ENCODE measurements around the gene SNRNP200. TPM values are rescaled to one million over a fixed set of nuclear protein-coding genes. Genes with fewer than 3 reads are reported as not detected.
"Not testable (repeated sequence)": the region's sequence is repeated elsewhere in the genome, so short reads cannot be mapped to it uniquely, and the experiment has no call there.

The SNRNP200 gene
- total RNA-seq, 1 donor from 2014 or later, result 191 TPM

DNA sequence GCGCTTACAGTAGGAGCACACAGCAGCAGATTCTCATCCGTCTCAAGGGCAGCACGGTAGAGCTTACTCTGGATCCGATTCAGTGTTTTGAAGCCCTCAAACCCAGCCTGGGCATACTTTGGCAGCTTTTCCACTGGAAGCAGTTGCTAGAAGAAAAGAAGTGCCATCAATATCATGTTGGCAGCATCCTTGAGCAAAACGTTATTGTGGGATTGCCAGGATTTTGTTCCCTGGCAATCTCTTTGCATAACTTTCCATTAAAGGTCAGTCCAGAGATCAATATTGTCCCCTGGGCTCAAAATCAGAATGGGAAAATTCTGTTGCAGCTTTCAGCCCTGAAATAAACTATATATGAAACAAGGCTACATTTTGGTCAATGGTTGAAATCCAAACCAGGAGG is 8.4 kb downstream of the SNRNP200 start:
- H3K36me3 Mint-ChIP-seq (ENCODE audit: low read depth), result peaks cover 88% of the 10 kb centered on the region
- H3K4me3 Mint-ChIP-seq (ENCODE audit: low read depth), result no peak overlapping the region
- H3K27me3 Mint-ChIP-seq (ENCODE audit: low read depth), result no peaks in the 10 kb centered on the region
- no peaks in the 10 kb centered on the region for H3K9me3 Mint-ChIP-seq
- peaks cover 10% of the 10 kb centered on the region for H3K4me1 Mint-ChIP-seq (ENCODE audit: low read depth)
- no peak overlapping the region for H3K27ac Mint-ChIP-seq
- no peak for DNase-seq (ENCODE audit: low spot score)
- intact Hi-C loops (cut with micrococcal nuclease), result no loop called here

DNA sequence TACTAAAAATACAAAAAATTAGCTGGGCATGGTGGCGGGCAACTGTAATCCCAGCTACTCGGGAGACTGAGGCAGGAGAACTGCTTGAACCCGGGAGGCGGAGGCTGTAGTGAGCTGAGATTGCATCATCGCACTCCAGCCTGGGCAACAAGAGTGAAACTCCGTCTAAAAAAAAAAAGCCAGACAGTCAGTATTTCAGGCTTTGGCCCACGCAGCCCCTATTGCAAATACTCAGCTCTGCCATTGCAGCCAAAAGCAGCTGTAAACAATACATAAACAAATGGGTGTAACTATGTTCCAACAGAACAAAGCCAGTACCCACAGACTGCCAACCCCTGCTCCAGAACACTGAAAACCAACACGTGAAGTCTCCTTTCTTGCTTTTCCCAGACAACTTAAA is 11.1 kb downstream of the SNRNP200 start:
- H3K4me1 Mint-ChIP-seq (ENCODE audit: low read depth); intact Hi-C loops (cut with micrococcal nuclease); H3K27ac Mint-ChIP-seq; H3K27me3 Mint-ChIP-seq (ENCODE audit: low read depth); H3K4me3 Mint-ChIP-seq (ENCODE audit: low read depth); DNase-seq (ENCODE audit: low spot score); H3K9me3 Mint-ChIP-seq: not testable (repeated sequence)
- peaks cover 93% of the 10 kb centered on the region for H3K36me3 Mint-ChIP-seq (ENCODE audit: low read depth)

DNA sequence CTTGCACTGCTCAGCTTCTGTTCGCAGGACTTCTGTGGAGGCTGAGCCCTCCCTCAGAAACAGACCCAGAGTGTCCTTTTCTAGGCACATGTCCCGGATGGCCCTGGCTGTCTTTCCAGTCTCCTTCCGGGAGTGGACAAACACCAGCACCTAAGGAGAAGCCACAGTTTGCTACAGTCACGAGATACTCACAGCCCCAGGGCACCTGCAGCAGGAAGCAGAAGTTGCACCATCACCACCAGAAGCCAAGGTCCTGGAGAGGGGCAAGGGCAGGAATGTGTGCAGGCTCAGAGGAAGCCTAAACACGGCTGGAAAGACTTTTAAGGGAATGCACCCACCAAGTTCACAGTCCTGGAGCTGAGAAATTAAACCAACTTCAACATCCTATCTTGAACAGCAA is 13.6 kb downstream of the SNRNP200 start:
- Mint-ChIP-seq H3K4me1 (ENCODE audit: low read depth) (no peaks in the 10 kb centered on the region), H3K27me3 (ENCODE audit: low read depth) (no peaks in the 10 kb centered on the region), H3K36me3 (ENCODE audit: low read depth) (peaks cover 93% of the 10 kb centered on the region), H3K4me3 (ENCODE audit: low read depth) (no peak overlapping the region), H3K9me3 (no peaks in the 10 kb centered on the region), H3K27ac (no peak overlapping the region)
- intact Hi-C loops (cut with micrococcal nuclease), result no loop called here
- DNase-seq (ENCODE audit: low spot score), result no peak

DNA sequence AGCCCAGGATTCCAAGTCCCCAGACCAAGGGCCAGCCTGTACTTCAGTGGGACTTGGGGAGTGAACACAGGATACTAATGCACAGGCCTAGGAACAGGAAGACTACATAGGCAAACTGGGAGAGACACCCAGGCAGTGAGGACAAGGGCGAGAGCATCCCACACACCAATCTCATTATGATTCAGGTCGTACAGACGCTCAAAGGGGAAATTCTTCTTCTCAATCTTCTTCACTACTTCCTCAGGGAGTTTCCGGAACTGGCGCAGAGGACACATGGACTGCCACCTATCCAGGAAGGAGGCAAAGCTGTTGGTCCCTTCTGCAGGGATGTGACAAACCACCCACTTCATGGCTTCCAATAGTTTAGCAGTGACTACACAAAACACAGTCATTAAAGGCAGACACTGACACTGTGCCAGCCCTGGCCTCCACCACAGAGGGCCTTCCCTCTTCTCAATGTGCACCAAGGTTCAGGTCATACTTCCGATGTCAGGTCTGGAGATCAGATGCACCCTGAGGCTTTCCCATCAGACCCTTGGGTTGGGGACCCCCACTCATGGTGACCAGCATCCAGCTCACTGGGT is 18.0 kb downstream of the SNRNP200 start:
- Mint-ChIP-seq H3K27ac (no peak overlapping the region), H3K4me3 (ENCODE audit: low read depth) (no peak overlapping the region), H3K4me1 (ENCODE audit: low read depth) (no peaks in the 10 kb centered on the region), H3K36me3 (ENCODE audit: low read depth) (peaks cover 92% of the 10 kb centered on the region), H3K27me3 (ENCODE audit: low read depth) (no peaks in the 10 kb centered on the region), H3K9me3 (no peaks in the 10 kb centered on the region)
- DNase-seq (ENCODE audit: low spot score), result no peak
- intact Hi-C loops (cut with micrococcal nuclease), result no loop called here

DNA sequence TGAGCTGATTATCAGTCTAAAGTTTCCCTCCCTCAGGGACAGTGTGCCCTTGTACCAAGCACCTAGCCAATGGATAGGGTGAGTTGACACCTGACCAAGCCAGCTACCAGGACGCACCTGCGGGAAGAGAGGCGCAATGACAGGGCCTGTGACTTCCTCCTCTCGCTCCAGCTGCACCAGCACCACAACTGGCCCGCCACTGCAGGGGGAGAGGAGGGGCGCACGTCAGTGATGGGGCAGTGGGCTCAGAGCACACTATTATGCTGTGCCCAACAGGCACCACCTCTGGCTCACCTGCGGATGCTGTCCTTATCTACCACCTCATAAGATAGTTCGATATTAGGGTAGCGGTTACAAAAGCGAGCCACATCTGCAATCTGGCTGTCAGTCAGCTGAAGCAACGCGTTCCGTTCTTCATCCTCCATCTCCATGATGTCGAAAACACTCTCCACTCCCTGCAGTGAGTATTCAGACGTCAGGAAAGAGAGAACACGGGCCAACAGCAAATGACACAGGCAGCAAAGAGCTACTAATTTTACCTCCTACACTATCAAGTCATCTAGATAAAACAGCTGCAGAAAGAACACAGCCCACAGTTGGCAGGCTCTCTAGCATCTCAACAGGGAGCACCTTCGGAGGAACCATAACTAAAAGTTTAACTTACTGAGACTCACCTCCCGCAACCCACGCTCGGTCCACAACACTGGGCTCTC is 28.4 kb downstream of the SNRNP200 start:
- no peak overlapping the region for H3K27ac Mint-ChIP-seq
- H3K9me3 Mint-ChIP-seq, result no peaks in the 10 kb centered on the region
- H3K36me3 Mint-ChIP-seq (ENCODE audit: low read depth), result peaks cover 80% of the 10 kb centered on the region
- no peaks in the 10 kb centered on the region for H3K4me1 Mint-ChIP-seq (ENCODE audit: low read depth)
- no peak overlapping the region for H3K4me3 Mint-ChIP-seq (ENCODE audit: low read depth)
- intact Hi-C loops (cut with micrococcal nuclease), result no loop called here
- DNase-seq (ENCODE audit: low spot score), result no peak
- no peaks in the 10 kb centered on the region for H3K27me3 Mint-ChIP-seq (ENCODE audit: low read depth)

DNA sequence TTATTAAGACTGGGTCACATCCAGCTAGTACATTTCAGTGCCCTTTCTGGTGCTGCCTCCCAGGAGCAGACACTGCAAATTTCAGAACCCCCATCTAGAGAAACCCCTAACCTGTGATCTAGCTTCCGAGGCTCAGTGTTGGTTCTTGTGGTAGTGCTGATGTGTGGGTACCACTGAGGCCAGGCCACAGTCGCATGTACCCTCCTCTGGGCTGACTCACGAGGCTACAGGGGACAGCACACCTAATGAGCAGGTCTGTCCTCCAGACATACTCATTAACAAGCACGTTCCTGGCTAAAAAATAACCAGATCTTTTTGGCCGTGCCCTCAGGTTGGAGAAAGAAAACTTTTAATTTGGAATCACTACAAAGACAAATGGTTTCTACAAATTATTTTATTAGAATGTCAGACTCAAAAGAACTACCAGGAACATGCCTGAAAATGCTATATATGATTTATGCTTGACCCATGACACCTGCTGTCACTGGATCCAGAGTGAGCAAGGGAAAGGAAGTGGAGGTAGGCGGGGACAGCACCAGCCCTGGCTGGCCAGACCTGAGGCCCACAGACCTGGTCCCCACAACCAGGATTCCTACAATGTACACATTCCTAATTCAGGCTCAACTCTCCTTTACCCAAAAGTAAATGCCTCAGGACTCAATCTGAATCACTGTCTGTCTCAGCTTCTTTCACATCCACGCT is 30.8 kb downstream of the SNRNP200 start:
- peaks cover 87% of the 10 kb centered on the region for H3K36me3 Mint-ChIP-seq (ENCODE audit: low read depth)
- peak overlapping the region; percentile 25 for H3K27ac Mint-ChIP-seq
- DNase-seq (ENCODE audit: low spot score), result no peak
- intact Hi-C loops (cut with micrococcal nuclease), result no loop called here
- no peaks in the 10 kb centered on the region for H3K4me1 Mint-ChIP-seq (ENCODE audit: low read depth)
- no peaks in the 10 kb centered on the region for H3K9me3 Mint-ChIP-seq
- no peaks in the 10 kb centered on the region for H3K27me3 Mint-ChIP-seq (ENCODE audit: low read depth)
- H3K4me3 Mint-ChIP-seq (ENCODE audit: low read depth), result no peak overlapping the region

DNA sequence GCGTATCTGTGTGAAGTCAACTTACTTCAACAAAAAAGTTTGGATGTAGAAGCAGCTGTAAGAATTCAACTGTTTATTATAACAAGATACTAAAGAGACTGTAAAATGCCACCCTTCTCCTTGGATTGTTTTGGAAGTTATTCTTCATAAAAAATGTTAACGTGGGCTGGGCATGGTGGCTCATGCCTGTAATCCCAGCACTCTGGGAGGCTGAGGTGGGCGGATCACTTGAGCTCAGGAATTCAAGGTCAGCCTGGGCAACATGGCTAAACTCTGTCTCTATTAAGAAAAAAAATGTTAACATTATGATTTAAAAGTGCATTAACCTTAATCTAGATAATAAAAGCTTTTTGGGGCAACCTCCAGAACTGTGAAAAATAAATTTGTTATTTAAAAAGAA is 31.6 kb downstream of the SNRNP200 start:
- no peak for DNase-seq (ENCODE audit: low spot score)
- Mint-ChIP-seq H3K36me3 (ENCODE audit: low read depth) (peaks cover 87% of the 10 kb centered on the region), H3K27ac (no peak overlapping the region), H3K9me3 (no peaks in the 10 kb centered on the region), H3K4me3 (ENCODE audit: low read depth) (no peak overlapping the region), H3K4me1 (ENCODE audit: low read depth) (peaks cover 1% of the 10 kb centered on the region), H3K27me3 (ENCODE audit: low read depth) (no peaks in the 10 kb centered on the region)
- intact Hi-C loops (cut with micrococcal nuclease), result no loop called here

DNA sequence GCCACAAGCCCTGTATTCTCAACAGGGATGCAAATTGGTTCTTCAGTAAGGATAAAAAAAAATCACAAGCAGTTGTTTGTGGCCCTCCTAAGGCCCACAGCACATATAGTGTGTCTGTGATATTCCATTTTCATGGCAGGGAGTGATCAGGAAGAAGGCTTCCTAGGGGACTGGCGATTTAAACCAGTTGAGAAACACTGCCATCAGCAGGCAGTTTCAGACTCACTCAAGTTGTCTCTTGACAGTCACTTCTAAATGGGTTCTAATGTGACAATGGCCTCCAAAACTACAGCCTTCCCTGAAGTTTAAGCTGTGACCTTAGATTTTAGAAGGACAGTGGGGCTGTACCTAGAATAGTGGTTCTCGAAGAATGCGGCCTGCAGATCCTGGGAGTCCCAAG is 33.4 kb downstream of the SNRNP200 start:
- H3K4me3 Mint-ChIP-seq (ENCODE audit: low read depth), result no peak overlapping the region
- H3K27me3 Mint-ChIP-seq (ENCODE audit: low read depth), result no peaks in the 10 kb centered on the region
- intact Hi-C loops (cut with micrococcal nuclease), result no loop called here
- H3K4me1 Mint-ChIP-seq (ENCODE audit: low read depth), result peaks cover 12% of the 10 kb centered on the region
- no peaks in the 10 kb centered on the region for H3K9me3 Mint-ChIP-seq
- DNase-seq (ENCODE audit: low spot score), result no peak
- H3K36me3 Mint-ChIP-seq (ENCODE audit: low read depth), result peaks cover 85% of the 10 kb centered on the region
- H3K27ac Mint-ChIP-seq, result no peak overlapping the region

DNA sequence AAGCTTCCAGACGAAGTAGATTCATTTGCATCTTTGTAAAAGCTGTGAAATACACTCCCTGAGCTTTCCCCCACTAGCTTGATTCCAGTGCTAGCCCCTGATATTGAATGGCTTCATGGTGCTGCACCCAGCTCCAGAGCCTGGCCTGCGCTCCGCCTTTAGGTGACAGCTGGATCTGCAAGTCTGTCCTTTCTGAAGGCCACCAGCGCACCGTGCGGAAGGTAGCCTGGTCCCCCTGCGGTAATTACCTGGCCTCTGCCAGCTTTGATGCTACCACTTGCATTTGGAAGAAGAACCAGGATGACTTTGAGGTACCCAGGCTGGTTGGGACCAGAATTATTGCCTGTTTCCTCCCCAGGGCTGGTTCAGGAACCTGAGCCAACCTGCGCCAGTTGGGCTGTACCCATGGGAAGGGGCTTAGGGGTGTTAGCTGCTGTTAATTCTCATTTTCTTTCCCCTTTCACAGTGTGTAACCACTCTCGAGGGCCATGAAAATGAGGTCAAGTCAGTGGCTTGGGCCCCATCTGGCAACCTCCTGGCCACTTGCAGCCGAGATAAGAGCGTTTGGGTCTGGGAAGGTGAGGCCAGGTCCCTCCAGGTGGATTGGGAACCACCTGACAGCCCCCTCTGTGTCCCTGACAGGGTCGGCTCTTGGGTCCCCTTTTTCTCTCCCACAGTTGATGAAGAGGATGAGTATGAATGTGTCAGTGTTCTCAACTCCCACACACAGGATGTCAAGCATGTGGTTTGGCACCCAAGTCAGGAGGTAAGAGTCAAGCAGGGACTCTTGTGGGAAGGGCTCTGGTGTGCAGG is 38.0 kb downstream of the SNRNP200 start:
- Mint-ChIP-seq H3K27me3 (ENCODE audit: low read depth) (no peaks in the 10 kb centered on the region), H3K4me3 (ENCODE audit: low read depth) (peak overlapping the region; percentile 100), H3K36me3 (ENCODE audit: low read depth) (peaks cover 63% of the 10 kb centered on the region), H3K4me1 (ENCODE audit: low read depth) (peaks cover 30% of the 10 kb centered on the region), H3K9me3 (no peaks in the 10 kb centered on the region), H3K27ac (peak overlapping the region; percentile 86)
- peak; percentile 53 for DNase-seq (ENCODE audit: low spot score)
- intact Hi-C loops (cut with micrococcal nuclease), result loop anchor here (2.0 to 5.0 kb wide), 3 partner anchors 57 to 270 kb away; partner anchors contain the start of genes ARID5A and ITPRIPL1

DNA sequence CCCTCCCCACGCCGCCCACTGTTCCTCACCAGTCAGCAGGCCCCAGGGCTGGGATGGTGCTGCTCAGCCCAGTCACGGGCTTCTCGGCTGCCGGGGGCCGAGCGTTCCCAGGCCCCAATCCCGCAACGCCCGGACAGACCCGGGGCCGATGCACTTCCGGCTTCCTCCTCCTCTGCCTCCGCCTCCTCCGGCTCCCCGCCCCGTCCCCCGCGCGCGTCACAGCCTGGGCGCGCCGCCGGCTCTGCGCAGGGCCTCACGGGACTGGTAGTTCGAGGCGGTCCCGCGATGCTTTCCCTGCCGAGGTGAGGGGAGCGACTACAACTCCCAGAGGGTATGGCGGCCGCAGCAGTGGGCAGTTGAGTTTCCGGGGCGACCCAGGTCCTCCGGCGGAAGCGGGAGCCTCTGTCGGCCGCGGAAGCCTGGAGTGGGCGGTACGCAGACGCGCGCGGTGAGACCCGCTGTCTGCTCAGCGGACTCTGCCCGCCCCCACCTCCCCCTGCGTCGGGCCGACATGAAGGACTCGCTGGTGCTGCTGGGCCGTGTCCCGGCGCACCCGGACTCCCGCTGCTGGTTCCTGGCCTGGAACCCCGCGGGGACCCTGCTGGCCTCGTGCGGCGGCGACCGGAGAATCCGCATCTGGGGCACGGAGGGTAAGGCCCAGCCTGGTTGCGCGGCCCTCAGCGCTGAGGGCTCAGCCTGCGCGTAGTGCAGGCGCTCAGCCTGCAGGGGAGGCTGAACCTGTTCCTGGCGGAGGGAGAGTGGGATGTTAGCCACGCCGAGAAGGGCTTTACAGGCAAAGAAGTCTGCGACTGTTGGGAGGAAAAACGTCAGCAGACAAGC is 39.3 kb downstream of the SNRNP200 start, which contains the start of the genes CIAO1 and TMEM127:
Gene CIAO1, plus strand, starts transcription at position 386 of the 840 bp plus-strand sequence. Its CDS starts 126 bp downstream, at position 512.
Gene TMEM127, minus strand, starts transcription at position 158 of the 840 bp plus-strand sequence. CDS start 616 bp downstream, outside the sequence.
- H3K4me1 Mint-ChIP-seq (ENCODE audit: low read depth), result peaks cover 32% of the 10 kb centered on the region
- peak; percentile 99 for DNase-seq (ENCODE audit: low spot score)
- peaks cover 62% of the 10 kb centered on the region for H3K36me3 Mint-ChIP-seq (ENCODE audit: low read depth)
- intact Hi-C loops (cut with micrococcal nuclease), result loop anchor here (1.0 to 5.0 kb wide), 7 partner anchors 24 to 271 kb away; partner anchors contain the start of genes ARID5A, DUSP2, ITPRIPL1 and SNRNP200
- peak within 1 kb of the TSS; percentile 100 for H3K4me3 Mint-ChIP-seq (ENCODE audit: low read depth)
- H3K9me3 Mint-ChIP-seq, result no peaks in the 10 kb centered on the region
- H3K27ac Mint-ChIP-seq, result peak within 1 kb of the TSS; percentile 98
- no peaks in the 10 kb centered on the region for H3K27me3 Mint-ChIP-seq (ENCODE audit: low read depth)

DNA sequence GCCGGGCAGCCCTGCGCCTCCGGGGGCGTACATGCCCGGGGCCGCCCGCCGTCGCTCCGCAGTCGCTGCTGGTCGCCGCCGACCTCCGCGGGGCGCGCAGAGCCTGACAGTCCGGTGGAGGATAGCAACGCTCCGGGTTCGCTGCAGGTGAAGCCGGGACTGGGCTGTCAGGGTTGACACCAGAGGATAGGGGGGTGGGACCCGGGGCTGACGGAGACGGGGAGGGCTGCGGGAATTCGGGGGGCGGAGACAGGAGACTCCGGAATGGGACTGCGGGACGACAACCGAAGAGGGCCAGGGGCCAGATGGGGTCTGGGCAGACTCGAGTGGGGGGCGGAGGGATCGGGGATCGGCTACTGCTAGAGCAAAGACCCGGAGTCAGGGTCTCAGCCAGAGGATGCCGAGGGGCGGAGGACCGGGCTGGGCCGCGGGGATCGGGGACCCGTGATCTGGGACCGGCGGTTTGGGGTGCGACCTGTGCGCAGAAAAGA is 40.0 kb downstream of the SNRNP200 start:
- H3K9me3 Mint-ChIP-seq, result no peaks in the 10 kb centered on the region
- peaks cover 38% of the 10 kb centered on the region for H3K4me1 Mint-ChIP-seq (ENCODE audit: low read depth)
- H3K27me3 Mint-ChIP-seq (ENCODE audit: low read depth), result no peaks in the 10 kb centered on the region
- peak overlapping the region; percentile 98 for H3K27ac Mint-ChIP-seq
- intact Hi-C loops (cut with micrococcal nuclease), result loop anchor here (1.0 to 5.0 kb wide), 3 partner anchors 23 to 272 kb away; partner anchors contain the start of gene ARID5A
- H3K4me3 Mint-ChIP-seq (ENCODE audit: low read depth), result peak overlapping the region; percentile 100
- peaks cover 63% of the 10 kb centered on the region for H3K36me3 Mint-ChIP-seq (ENCODE audit: low read depth)
- DNase-seq (ENCODE audit: low spot score), result no peak

Data from activated T-helper 2 cell treated with anti-CD3 and anti-CD28 coated beads, Interferon-gamma antibody, Interleukin-2, Interleukin-4, amounts not matched to agents 10 μg/mL and 5 μg/mL and 100 μg/mL, durations not matched to agents 14 hours and 24 hours and 36 hours (primary cell).